Body of pancreas (tissue), 4 donors: ENCODE data around the gene PTPN1.

Experiments used
- POLR2A ChIP-seq, 3 donors: fragments of 450-650 bp; IDR thresholded peaks; one replicate each; pipeline ENCODE4 v1.6.1; 2016; ENCODE audit warnings: antibody characterized with exemption in 3 of 3, mild to moderate bottlenecking in 2 of 3
- TF ChIP-seq, protein P1 (sequence below), 7 experiments: fragments of 450-650 bp in 4 of 7; fragments of 200-600 bp in 3 of 7; sonication (generic) in 3 of 7; IDR thresholded peaks; one replicate each; pipeline ENCODE4 v1.5.1; 2016 to 2019; ENCODE audit warnings: antibody characterized with exemption in 7 of 7

DNA sequence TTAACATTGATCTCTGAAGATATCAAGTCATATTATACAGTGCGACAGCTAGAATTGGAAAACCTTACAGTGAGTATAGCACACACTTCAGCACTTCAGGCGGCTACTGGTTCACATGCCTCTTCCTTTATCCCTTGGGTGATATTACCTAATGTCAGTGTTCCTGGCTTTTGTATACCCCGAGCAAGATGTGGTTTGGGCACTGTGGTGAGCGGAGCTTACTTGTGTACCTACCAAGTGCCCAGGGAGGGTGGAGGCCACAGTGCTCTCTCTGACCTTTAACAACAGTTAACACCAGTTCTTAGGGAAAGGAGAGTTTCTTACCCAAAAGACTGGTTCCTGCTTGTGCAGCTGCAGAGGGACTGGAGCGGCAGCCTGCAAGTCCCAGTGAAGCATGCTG, 64.4 kb downstream of the PTPN1 start:
- TF ChIP-seq POLR2A (IDR thresholded peaks at IDR 0.05) = no peak
- TF ChIP-seq, protein P1, sequence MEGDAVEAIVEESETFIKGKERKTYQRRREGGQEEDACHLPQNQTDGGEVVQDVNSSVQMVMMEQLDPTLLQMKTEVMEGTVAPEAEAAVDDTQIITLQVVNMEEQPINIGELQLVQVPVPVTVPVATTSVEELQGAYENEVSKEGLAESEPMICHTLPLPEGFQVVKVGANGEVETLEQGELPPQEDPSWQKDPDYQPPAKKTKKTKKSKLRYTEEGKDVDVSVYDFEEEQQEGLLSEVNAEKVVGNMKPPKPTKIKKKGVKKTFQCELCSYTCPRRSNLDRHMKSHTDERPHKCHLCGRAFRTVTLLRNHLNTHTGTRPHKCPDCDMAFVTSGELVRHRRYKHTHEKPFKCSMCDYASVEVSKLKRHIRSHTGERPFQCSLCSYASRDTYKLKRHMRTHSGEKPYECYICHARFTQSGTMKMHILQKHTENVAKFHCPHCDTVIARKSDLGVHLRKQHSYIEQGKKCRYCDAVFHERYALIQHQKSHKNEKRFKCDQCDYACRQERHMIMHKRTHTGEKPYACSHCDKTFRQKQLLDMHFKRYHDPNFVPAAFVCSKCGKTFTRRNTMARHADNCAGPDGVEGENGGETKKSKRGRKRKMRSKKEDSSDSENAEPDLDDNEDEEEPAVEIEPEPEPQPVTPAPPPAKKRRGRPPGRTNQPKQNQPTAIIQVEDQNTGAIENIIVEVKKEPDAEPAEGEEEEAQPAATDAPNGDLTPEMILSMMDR (IDR thresholded peaks at IDR 0.05) = no peak
